Endothelial cell of umbilical vein (primary cell): ENCODE results near the gene KL. TPM values are rescaled to one million over a fixed set of nuclear protein-coding genes. Genes with fewer than 3 reads are reported as not detected.

ENCODE experiments used
- BruUV-seq: library from RNA; stranded (reverse); fragments of 400-500 nt; replicated peaks from 2 replicates; lab custom pipeline; 2021; lab: Mats Ljungman, UMichigan
- CTCF ChIA-PET: fragments of 300-600, 350-600 bp; sonication (Branson Sonifier 250); formaldehyde crosslinking; loops from one replicate; lab custom pipeline; 2021; ENCODE audit warnings: antibody characterized with exemption, inconsistent platforms; lab: Charles Lee
- POLR2A ChIA-PET: fragments of 300-600, 350-600 bp; sonication (Branson Sonifier 250); formaldehyde crosslinking; loops from one replicate; lab custom pipeline; 2021; ENCODE audit warnings: antibody characterized with exemption, inconsistent platforms; lab: Charles Lee
- DNase-seq: peaks from one replicate; pipeline ENCODE4 v3.0.0-alpha.2; 2011; ENCODE audit warnings: low read depth, low spot score
- FAIRE-seq: peaks from 2 replicates; lab custom pipeline; 2011; peaks lifted over from hg19 to GRCh38; lab: Jason Lieb, UNC
- H2AFZ ChIP-seq: 2 replicates; pipeline ENCODE4 v1.6.0; 2012; ENCODE audit warnings: low read depth, low read length, control low read depth, inconsistent platforms
- H3K27ac ChIP-seq: 2 replicates; pipeline ENCODE4 v1.5.1; 2011; ENCODE audit warnings: low read depth, mild to moderate bottlenecking, control low read depth, low read length, moderate library complexity; ENCODE audit not compliant: insufficient read depth
- H3K27me3 ChIP-seq, 2 experiments: 2 replicates each; pipeline versions ENCODE4 v1.6.0 to v1.6.1; 2011; ENCODE audit warnings: low read length in 2 of 2, mixed read lengths in 1 of 2; ENCODE audit not compliant: control insufficient read depth in 2 of 2, insufficient read depth in 2 of 2
- H3K36me3 ChIP-seq, 2 experiments: 2 replicates in 1 of 2; 3 replicates in 1 of 2; pipeline ENCODE4 v1.5.1; 2011; ENCODE audit warnings: low read length in 2 of 2, mild to moderate bottlenecking in 1 of 2, moderate library complexity in 1 of 2; ENCODE audit not compliant: control insufficient read depth in 2 of 2, insufficient read depth in 2 of 2; ENCODE audit errors: extremely low read depth in 1 of 2
- H3K4me1 ChIP-seq: 3 replicates; pipeline ENCODE4 v1.5.1; 2011; ENCODE audit warnings: mild to moderate bottlenecking, low read length; ENCODE audit not compliant: control insufficient read depth, insufficient read depth; ENCODE audit errors: extremely low read depth
- H3K4me2 ChIP-seq: 2 replicates; pipeline ENCODE4 v1.6.1; 2011; ENCODE audit warnings: low read length, control low read depth, mixed read lengths; ENCODE audit not compliant: insufficient read depth
- H3K4me3 ChIP-seq, 3 experiments: fragments of 200-600 bp in 1 of 3; sonication (generic), shearing (Covaris generic) in 1 of 3; replicated peaks in 1 of 3; 2 replicates each; pipeline ENCODE4 v1.5.1; 2011 to 2016; ENCODE audit warnings: control low read depth in 3 of 3, low read length in 3 of 3, mild to moderate bottlenecking in 2 of 3, inconsistent platforms in 1 of 3, low read depth in 1 of 3, moderate library complexity in 1 of 3; ENCODE audit not compliant: insufficient read depth in 1 of 3
- H3K79me2 ChIP-seq: 2 replicates; pipeline ENCODE4 v1.6.0; 2012; ENCODE audit warnings: low read length, inconsistent platforms; ENCODE audit not compliant: control insufficient read depth, insufficient read depth
- H3K9ac ChIP-seq: replicated peaks from 2 replicates; pipeline ENCODE3; 2011; ENCODE audit warnings: low read length, control low read depth; ENCODE audit not compliant: insufficient read depth; ENCODE audit errors: extremely low read depth
- H3K9me1 ChIP-seq: replicated peaks from 3 replicates; pipeline ENCODE4 v1.6.0; 2011; ENCODE audit warnings: mild to moderate bottlenecking, low read length; ENCODE audit not compliant: control insufficient read depth, insufficient read depth; ENCODE audit errors: extremely low read depth
- H3K9me3 ChIP-seq: replicated peaks from 2 replicates; pipeline ENCODE4 v1.5.1; 2012; ENCODE audit warnings: low read length, inconsistent platforms; ENCODE audit not compliant: control insufficient read depth, insufficient read depth
- H4K20me1 ChIP-seq: replicated peaks from 2 replicates; pipeline ENCODE3; 2011; ENCODE audit warnings: mild to moderate bottlenecking, low read length; ENCODE audit not compliant: control insufficient read depth, insufficient read depth; ENCODE audit errors: extremely low read depth
- EZH2 ChIP-seq: IDR thresholded peaks from 2 replicates; pipeline ENCODE4 v1.6.1; 2012; ENCODE audit warnings: borderline replicate concordance, low read depth, mild to moderate bottlenecking, moderate library complexity, low read length, inconsistent platforms; ENCODE audit not compliant: severe bottlenecking
- FOS ChIP-seq: IDR thresholded peaks from 2 replicates; pipeline ENCODE4 v1.6.1; 2011; ENCODE audit warnings: mild to moderate bottlenecking, low read length, moderate library complexity, borderline replicate concordance; ENCODE audit not compliant: insufficient read depth
- GATA2 ChIP-seq: IDR thresholded peaks from 2 replicates; pipeline ENCODE4 v1.7.0; 2011; ENCODE audit warnings: low read depth, mild to moderate bottlenecking, moderate library complexity, mixed read lengths, low read length; ENCODE audit not compliant: insufficient read length, insufficient read depth
- JUN ChIP-seq: IDR thresholded peaks from 2 replicates; pipeline ENCODE4 v1.6.1; 2011; ENCODE audit warnings: borderline replicate concordance, low read depth; ENCODE audit not compliant: insufficient read length, insufficient read depth
- MYC ChIP-seq: IDR thresholded peaks from one replicate; pipeline ENCODE4 v1.6.1; 2011; ENCODE audit warnings: mild to moderate bottlenecking, low read depth, low read length
- POLR2A ChIP-seq: IDR thresholded peaks from 2 replicates; pipeline ENCODE4 v1.6.1; 2012; ENCODE audit warnings: low read depth, mild to moderate bottlenecking, control low read depth, low read length
- POLR2AphosphoS5 ChIP-seq: IDR thresholded peaks from 2 replicates; pipeline ENCODE4 v1.6.1; 2012; ENCODE audit warnings: low read depth, mild to moderate bottlenecking, control low read depth, low read length, moderate library complexity; ENCODE audit not compliant: insufficient read depth
- dilution Hi-C: fragments of 300-500 bp; cut with MboI; formaldehyde crosslinking; loops from one replicate; pipeline ENCODE4 v1.15.0; 2019; ENCODE audit warnings: low sequenced_read_pairs; ENCODE audit not compliant: extremely low pct_ligation_motif_present
- intact Hi-C: fragments of 100-400 bp; cut with micrococcal nuclease; formaldehyde crosslinking; loops from one replicate; pipeline ENCODE4 v1.10.0; 2022
- polyA plus RNA-seq, 4 experiments: library from polyadenylated mRNA; depleted of rRNA in 3 of 4; stranded (reverse) in 3 of 4; unstranded in 1 of 4; fragments of >200 nt; gene quantifications; 2 replicates each; pipeline versions ENCODE4 v1.2.1 to v1.2.3, GENCODE V29; 2011 to 2012; ENCODE audit warnings: missing spikeins in 1 of 4
- total RNA-seq: library from RNA; stranded (reverse); gene quantifications from 2 replicates; pipeline ENCODE4 v1.2.3, GENCODE V29; 2021
- TF ChIP-seq, protein P1 (sequence below): IDR thresholded peaks from 2 replicates; pipeline ENCODE4 v1.6.1; 2011; ENCODE audit not compliant: insufficient read depth, insufficient read length
- TF ChIP-seq, protein P2 (sequence below), 2 donors: IDR thresholded peaks; 1 replicate in 1 of 2; 2 replicates in 1 of 2; pipeline ENCODE4 v1.5.1; 2011; ENCODE audit warnings: low read length in 2 of 2, mild to moderate bottlenecking in 2 of 2, moderate library complexity in 2 of 2, control low read depth in 1 of 2, inconsistent platforms in 1 of 2, low read depth in 1 of 2; ENCODE audit not compliant: insufficient read depth in 1 of 2; ENCODE audit errors: extremely low read depth in 1 of 2

KL gene
- total and polyA plus RNA-seq, 2 donors (not counting 3 experiments of a cell fraction or from before 2014, with no cell fraction given) = 0.01 to 0.07 TPM

DNA sequence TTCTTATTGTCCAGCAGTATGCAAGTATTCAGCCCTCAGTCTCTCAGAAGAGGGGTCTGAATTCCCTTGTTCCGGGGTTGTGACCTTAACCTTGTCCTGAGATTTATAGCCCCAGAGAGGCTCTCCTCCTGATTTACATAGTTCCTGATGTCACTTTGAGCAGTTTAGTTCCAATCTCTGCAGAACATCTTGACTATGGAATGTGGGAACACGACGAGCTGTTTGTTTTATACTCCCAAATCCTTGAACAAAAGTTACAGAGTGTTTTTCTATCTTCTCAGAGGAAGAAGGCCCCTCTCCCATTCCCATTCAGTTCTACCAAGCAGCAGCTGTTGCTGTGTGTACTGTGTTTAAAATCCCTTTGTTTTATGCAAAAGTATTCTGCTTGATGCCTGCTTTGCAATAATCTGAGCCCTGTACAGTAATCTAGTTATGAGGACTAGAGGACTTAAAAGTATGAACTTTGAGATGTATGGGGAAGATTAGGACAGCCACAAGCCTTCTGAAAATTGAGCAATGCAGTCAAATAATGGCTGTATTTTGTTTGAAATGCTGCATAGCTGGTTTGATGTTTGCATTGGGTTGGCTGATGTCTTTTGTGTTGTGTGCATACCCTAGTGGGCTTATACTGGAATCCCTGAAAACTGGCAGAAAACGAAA, 74.7 kb downstream of the KL start:
- FAIRE-seq (no peak), DNase-seq (peak; percentile 83)
- H3K27me3 ChIP-seq = no peaks in the 10 kb centered on the region
- H3K9me1 ChIP-seq = no peaks in the 10 kb centered on the region
- H4K20me1 ChIP-seq = no peaks in the 10 kb centered on the region
- no peak overlapping the region for H3K4me2 ChIP-seq
- H3K9me3 ChIP-seq = no peaks in the 10 kb centered on the region
- no peaks in the 10 kb centered on the region for H3K79me2 ChIP-seq
- peak overlapping the region; percentile 20 for H3K9ac ChIP-seq
- H3K27ac ChIP-seq = peak overlapping the region; percentile 53
- dilution Hi-C loops (no loop called here), intact Hi-C loops (loop anchor here (5.0 kb wide), 1 partner anchor 101 kb away; no protein-coding TSS in a partner anchor)
- no TSS peak for BruUV-seq
- H3K4me1 ChIP-seq = peaks cover 42% of the 10 kb centered on the region
- POLR2A ChIA-PET = no interaction called here
- no peak overlapping the region for H3K4me3 ChIP-seq
- peak overlapping the region; percentile 6 for H2AFZ ChIP-seq
- CTCF ChIA-PET = interaction anchor here (1.0 kb wide), 1 partner anchor 35 kb away, joined by 3 read pairs; no protein-coding TSS in a partner anchor
- TF ChIP-seq JUN = no peak
- no peak for TF ChIP-seq FOS
- TF ChIP-seq, protein P1, sequence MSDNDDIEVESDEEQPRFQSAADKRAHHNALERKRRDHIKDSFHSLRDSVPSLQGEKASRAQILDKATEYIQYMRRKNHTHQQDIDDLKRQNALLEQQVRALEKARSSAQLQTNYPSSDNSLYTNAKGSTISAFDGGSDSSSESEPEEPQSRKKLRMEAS = no peak
- no peak for TF ChIP-seq EZH2
- TF ChIP-seq POLR2AphosphoS5 = no peak
- TF ChIP-seq POLR2A = no peak
- TF ChIP-seq GATA2 = no peak
- TF ChIP-seq, protein P2, sequence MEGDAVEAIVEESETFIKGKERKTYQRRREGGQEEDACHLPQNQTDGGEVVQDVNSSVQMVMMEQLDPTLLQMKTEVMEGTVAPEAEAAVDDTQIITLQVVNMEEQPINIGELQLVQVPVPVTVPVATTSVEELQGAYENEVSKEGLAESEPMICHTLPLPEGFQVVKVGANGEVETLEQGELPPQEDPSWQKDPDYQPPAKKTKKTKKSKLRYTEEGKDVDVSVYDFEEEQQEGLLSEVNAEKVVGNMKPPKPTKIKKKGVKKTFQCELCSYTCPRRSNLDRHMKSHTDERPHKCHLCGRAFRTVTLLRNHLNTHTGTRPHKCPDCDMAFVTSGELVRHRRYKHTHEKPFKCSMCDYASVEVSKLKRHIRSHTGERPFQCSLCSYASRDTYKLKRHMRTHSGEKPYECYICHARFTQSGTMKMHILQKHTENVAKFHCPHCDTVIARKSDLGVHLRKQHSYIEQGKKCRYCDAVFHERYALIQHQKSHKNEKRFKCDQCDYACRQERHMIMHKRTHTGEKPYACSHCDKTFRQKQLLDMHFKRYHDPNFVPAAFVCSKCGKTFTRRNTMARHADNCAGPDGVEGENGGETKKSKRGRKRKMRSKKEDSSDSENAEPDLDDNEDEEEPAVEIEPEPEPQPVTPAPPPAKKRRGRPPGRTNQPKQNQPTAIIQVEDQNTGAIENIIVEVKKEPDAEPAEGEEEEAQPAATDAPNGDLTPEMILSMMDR (IDR thresholded peaks at IDR 0.05; ENCODE audit: extremely low read depth in 1 of 2, insufficient read depth in 1 of 2, low read depth in 1 of 2, low read length in 2 of 2) = no peak
- no peak for TF ChIP-seq MYC
- H3K36me3 ChIP-seq = no peaks in the 10 kb centered on the region
